ENCODE results near the gene ETFA.

The ETFA gene

GRCh38 chr15:76221085-76221767 is 90.0 kb downstream of the ETFA start:
- H3K4me3 ChIP-seq (ENCODE audit: low read depth, low read length): no peak overlapping the region

DNA sequence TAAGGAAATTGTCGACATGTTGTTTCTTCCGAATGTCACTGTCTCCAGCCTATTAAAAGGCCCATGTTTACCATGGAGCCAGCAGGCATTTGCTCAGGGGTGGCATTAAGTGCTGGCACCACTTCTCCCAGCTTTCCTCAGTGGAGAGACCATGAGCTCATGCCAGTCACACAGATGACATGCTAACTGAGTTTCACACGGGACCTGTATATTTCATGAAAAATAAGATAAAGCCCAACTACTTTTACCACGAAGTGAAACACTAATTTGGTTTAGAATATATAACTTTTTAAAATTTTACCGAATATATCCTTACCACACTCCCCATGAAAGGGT is 93.4 kb downstream of the ETFA start:
- H3K4me3 ChIP-seq (ENCODE audit: low read depth, low read length): no peak overlapping the region

DNA sequence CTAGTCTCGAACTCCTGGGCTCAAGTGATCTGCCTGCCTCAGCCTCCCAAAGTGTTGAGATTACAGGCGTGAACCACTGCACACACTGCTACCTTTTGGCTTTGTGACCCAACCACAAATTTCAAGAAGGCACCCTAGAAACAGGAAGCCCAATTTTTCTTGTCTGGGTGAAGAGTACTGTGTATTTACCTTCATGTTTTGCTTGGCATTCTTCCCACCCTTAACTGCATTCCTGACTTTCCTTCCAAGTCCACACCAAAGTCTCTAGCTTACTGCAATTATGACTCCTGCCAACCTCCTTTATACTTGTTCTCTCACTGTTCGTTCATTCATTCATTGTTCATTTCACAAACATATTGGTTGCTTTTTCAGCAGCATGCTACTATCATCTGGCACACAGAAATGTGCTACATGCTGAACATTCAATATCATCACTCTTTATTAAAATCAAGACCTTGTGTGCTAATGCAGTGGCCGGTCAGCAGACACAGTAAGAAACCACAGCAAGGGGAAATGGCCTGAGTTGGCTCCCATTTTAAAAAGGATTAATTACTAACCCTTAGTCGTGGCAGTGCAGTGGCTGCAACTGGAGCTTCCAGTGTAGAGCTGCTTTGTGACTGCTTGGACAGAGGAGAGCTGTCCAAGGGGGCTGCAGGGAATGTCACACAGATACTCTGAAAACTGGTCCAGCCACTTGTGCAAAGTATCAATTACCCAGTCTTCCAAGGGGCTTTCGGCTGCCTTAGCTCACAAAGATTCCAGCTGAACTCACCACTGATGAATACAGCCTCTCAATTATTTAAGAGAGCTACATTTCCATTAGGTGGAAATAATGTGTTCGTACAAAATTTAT is 94.0 kb downstream of the ETFA start:
- no peak overlapping the region for H3K4me3 ChIP-seq (ENCODE audit: low read depth, low read length)

DNA sequence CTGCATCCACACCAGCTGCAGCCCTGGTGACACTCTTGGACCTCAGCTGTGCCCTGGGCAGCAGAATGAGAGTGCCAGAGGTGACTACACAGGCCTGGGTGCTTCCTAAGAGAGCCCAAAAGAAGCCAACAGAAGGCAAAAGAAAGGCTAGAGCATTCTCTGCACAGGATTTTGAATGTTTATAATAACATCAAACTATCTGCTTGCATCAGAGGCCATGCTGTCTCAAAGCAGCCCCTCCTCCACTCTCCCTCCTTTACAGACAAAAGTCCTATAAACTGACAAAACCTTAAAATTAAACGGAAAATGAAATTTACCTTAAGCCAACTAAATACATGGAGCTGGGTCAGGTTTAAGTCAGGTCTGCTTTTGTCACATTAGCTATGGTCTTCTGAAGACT is 95.6 kb downstream of the ETFA start:
- no peak overlapping the region for H3K4me3 ChIP-seq (ENCODE audit: low read depth, low read length)

DNA sequence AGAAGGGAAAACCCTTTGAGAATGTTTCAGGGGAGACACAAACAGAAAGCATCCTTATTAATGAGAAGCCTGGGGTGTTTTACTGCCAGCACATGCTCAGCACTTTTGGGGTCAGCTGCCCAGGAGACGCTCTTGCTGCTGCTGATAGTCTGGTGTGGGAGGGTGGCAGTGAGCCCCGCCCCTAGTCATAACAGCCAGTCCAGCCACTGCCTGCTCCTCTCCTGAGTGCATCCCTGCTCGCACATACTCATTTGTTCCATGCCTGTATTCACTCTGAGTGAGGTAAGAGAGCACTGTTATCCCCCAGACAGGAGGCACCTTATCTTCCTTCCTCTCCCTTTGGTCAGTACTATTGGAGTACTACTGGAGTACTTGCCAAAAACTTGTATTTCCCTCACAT is 101.3 kb downstream of the ETFA start:
- H3K4me3 ChIP-seq (ENCODE audit: low read depth, low read length): no peak overlapping the region

- H3K4me3 ChIP-seq (ENCODE audit: low read depth, low read length): no peak overlapping the region
Measured at GRCh38 chr15:76209523-76209922, 101.7 kb downstream of the ETFA start.

- no peak overlapping the region for H3K4me3 ChIP-seq (ENCODE audit: low read depth, low read length)
Measured at GRCh38 chr15:76208786-76209424, 102.4 kb downstream of the ETFA start.

DNA sequence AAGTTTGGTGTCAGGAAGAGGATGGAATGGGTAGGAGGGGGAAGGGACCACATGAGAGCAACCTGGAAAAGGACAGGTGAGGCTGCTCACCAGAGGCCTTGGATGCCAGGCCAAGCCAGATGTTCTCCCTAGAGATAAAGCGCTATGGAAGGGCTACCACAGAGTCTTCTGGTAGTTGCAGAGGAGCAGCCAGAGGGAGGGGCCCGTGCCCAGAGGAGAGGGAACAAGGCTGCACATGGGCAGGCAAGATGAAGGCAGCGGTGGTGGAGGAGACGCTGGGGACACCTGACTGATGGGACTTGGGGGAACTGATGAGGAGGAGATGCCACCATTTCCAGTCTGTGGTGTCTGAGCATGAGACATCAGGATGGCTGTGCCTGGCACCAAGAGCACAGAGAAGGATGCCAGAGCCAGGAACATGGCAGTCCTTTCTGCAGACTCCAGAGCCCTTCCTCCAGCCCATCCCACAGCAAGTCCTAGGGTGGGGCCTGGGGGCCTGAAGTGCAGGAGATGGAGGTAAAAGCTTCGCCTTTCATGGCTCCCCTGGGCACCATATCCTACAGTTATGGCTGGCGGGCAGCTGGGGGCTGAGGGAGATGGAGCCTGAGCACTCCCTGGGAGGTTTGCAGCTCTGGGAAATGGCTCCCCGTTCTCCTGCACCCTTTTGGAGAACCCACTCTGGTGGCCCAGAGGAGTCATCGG is 103.0 kb downstream of the ETFA start:
- H3K4me3 ChIP-seq (ENCODE audit: low read depth, low read length): no peak overlapping the region

GRCh38 chr15:76206325-76206976 is 104.8 kb downstream of the ETFA start:
- H3K4me3 ChIP-seq (ENCODE audit: low read depth, low read length): no peak overlapping the region

- H3K4me3 ChIP-seq (ENCODE audit: low read depth, low read length): no peak overlapping the region
Measured at GRCh38 chr15:76204916-76205460, 106.3 kb downstream of the ETFA start.

DNA sequence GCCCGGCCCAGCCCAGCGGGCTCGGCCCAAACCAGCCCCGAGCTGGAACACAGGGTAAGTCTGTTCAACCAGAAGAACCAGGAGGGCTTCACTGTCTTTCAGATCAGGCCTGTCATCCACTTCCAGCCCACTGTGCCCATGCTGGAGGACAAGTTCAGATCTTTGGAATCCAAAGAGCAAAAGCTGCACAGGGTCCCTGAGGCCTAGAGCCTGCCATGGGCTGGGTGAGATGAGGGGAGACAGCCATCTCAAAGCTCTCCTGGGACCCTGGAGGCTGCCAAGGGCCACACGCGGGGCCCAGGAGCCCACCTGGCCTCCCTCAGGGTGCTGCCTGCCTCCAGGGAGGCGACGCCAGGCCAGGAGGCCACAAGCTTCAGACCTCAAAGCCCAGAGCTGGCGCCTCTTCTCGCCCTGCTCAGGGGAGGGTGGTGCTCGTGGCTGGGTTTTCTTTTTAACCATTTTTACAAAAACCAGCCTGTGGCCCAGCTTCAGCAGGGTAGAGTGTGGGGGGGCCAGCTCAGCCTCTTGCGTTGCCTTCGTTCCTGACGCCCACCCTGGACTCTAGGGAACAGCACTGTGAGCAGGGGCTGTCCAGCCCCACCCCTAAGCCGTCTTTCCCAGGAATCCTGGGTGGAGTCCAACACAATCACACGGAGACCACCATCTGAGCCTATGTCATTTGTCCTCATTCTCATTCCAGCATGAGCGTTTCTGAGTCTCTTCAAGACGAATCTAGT is 107.0 kb downstream of the ETFA start:
- H3K4me3 ChIP-seq (ENCODE audit: low read depth, low read length): no peak overlapping the region

DNA sequence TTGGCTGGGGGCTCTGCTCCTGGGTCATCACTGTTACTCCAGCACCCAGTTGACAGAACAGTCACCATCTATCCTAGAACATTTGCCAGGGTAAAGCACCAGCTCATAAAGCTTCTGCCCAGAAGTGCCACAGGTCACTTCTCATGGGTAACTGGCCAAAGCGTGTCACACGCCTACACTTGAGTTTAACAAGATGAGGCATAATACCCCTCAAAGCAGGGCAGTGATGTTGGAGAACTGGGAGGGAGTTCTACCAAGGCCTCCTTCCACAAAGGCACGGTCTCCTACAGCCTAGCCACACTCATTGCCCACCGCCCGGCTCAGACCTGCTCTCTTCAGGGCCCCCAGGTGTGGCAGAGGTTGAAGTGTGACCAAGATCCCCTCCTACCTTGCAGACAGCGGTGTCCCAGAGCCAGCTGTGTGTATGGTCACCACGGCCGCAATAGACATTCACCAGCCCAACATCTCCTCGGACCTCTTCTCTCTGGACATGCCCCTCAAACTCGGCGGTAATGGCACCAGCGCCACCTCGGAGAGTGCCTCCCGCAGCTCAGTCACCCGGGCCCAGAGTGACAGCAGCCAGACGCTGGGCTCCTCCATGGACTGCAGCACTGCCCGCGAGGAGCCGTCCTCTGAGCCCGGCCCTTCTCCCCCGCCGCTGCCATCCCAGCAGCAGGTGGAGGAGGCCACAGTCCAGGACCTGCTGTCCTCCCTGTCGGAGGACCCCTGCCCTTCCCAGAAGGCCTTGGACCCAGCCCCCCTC is 107.7 kb downstream of the ETFA start:
- no peak overlapping the region for H3K4me3 ChIP-seq (ENCODE audit: low read depth, low read length)

DNA sequence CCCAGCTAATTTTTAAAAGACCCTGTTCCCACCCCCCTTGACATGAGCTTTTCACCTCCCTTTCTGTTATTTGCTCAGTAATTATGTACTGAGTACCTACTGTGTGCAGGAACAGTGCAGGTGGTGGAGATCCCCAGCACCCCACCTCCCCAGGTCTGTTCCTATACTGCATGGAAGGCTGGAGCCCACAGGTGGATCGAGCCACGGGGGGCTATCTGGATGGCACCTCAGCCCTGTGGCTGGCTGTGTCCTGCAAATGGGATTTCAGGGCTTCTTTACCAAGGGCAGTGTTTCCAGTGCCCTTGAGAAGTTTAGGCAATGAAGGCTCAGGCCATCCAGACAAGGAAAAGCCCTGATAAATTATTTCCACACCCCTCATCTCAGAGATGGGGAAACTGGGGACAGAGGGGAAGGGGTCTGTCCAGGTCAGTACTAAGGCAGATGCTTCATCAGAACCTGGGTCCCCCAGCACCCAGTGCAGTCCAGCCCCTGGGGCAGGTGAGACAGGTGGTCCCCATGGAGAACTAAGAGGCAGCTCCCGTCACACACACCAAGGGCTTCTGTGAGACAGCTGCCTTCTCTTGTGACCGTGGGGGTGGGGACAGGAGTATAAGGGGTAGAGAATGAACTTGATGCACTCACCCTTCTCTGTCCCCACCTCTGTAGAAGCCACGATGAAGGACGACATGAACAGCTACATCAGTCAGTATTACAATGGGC is 109.6 kb downstream of the ETFA start:
- no peak overlapping the region for H3K4me3 ChIP-seq (ENCODE audit: low read depth, low read length)

DNA sequence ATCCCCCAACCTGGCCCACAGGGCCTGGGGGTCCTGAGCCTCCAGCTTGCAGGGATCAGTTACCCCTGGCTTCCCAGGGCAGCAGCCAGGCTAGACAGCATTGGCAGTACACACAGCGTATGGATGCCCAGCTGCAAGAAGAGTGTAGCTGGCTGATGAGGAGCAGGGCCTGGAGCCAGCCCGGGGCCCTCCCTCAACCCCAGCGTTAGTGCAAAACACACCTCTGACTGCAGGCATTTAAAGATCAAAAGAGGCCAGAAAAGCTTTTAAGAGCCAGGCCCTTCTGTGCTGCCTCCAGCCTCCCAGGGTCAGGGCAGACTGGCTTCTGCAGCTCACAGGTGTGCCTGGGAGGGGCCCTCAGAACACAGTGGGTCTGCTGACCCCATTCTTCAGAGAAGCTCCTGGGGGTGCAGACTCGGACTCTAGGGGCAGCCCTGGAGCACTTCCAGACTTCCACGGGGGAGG is 110.6 kb downstream of the ETFA start:
- H3K4me3 ChIP-seq (ENCODE audit: low read depth, low read length): no peak overlapping the region

DNA sequence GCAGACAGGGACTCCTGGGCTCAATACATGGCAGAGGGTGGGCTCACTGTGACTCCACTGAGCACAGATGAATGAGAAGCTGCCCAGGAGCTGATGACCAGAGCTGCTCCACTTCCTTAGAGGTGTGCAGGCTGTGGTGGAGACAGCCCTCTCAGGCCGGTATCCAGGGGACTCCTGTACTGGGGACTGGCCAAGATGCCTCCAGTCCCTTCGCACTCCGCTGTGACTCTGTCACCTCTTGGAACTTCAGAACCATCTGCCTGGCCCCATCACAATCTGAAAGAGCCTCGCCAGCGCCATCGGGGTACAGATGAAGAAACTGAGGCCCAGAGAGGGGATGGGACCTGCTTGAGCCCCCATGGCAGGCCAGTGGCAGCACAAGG is 111.2 kb downstream of the ETFA start:
- no peak overlapping the region for H3K4me3 ChIP-seq (ENCODE audit: low read depth, low read length)

- no peak overlapping the region for H3K4me3 ChIP-seq (ENCODE audit: low read depth, low read length)
Measured at GRCh38 chr15:76199106-76200082, 111.9 kb downstream of the ETFA start.

GRCh38 chr15:76198456-76199105 is 112.7 kb downstream of the ETFA start:
- no peak overlapping the region for H3K4me3 ChIP-seq (ENCODE audit: low read depth, low read length)
